BLaER1 (cell line): Measurements from ENCODE around the gene CLCN7.
"Not testable (repeated sequence)": the region's sequence is repeated elsewhere in the genome, so short reads cannot be mapped to it uniquely, and the experiment has no call there.

ENCODE experiments used
- H3K27ac ChIP-seq: shearing (Covaris generic); formaldehyde crosslinking; 2 replicates; pipeline ENCODE4 v1.8.1; 2022
- H3K27me3 ChIP-seq: shearing (Covaris generic); formaldehyde crosslinking; 2 replicates; pipeline ENCODE4 v1.8.1; 2022
- H3K36me3 ChIP-seq: shearing (Covaris generic); formaldehyde crosslinking; 2 replicates; pipeline ENCODE4 v1.8.1; 2022
- H3K4me1 ChIP-seq: shearing (Covaris generic); formaldehyde crosslinking; 2 replicates; pipeline ENCODE4 v1.8.1; 2022
- H3K4me2 ChIP-seq: shearing (Covaris generic); formaldehyde crosslinking; 2 replicates; pipeline ENCODE4 v1.8.1; 2022
- H3K4me3 ChIP-seq: shearing (Covaris generic); formaldehyde crosslinking; 2 replicates; pipeline ENCODE4 v1.8.1; 2022
- H3K9ac ChIP-seq: shearing (Covaris generic); formaldehyde crosslinking; 2 replicates; pipeline ENCODE4 v1.8.1; 2022
- H3K9me3 ChIP-seq: shearing (Covaris generic); formaldehyde crosslinking; 2 replicates; pipeline ENCODE4 v1.8.1; 2022
- H4K20me1 ChIP-seq: shearing (Covaris generic); formaldehyde crosslinking; 2 replicates; pipeline ENCODE4 v1.8.1; 2022
- Cebpa-rat ChIP-seq: shearing (Covaris generic); IDR thresholded peaks from 2 replicates; pipeline ENCODE4 v1.8.1; 2022

The CLCN7 gene

GRCh38 chr16:1474082-1474795 lies 589 bp downstream of the CLCN7 start:
- Histone ChIP-seq H3K4me3 (peak overlapping the region; percentile 88), H3K4me2 (peak overlapping the region; percentile 100), H3K27ac (peak overlapping the region; percentile 99), H3K9me3 (no peaks in the 10 kb centered on the region), H3K9ac (peak overlapping the region; percentile 98), H3K4me1 (peaks cover 58% of the 10 kb centered on the region), H3K36me3 (no peaks in the 10 kb centered on the region), H4K20me1 (0 out of 2 replicates have a peak, but pooled peaks cover 5% of the 10 kb centered on the region), H3K27me3 (no peaks in the 10 kb centered on the region)
- TF ChIP-seq Cebpa-rat: no peak

GRCh38 chr16:1472974-1473373 lies 1.9 kb downstream of the CLCN7 start:
- Histone ChIP-seq H3K9me3 (no peaks in the 10 kb centered on the region), H3K27me3 (no peaks in the 10 kb centered on the region), H3K9ac (peak overlapping the region; percentile 98), H3K36me3 (0 out of 2 replicates have a peak, but pooled peaks cover 2% of the 10 kb centered on the region), H3K4me2 (peak overlapping the region; percentile 100), H4K20me1 (0 out of 2 replicates have a peak, but pooled peaks cover 5% of the 10 kb centered on the region), H3K27ac (peak overlapping the region; percentile 99), H3K4me3 (peak overlapping the region; percentile 88), H3K4me1 (peaks cover 70% of the 10 kb centered on the region)
- TF ChIP-seq Cebpa-rat: no peak

- Histone ChIP-seq H3K27me3 (no peaks in the 10 kb centered on the region), H3K27ac (peak overlapping the region; percentile 99), H3K9ac (peak overlapping the region; percentile 98), H3K9me3 (no peaks in the 10 kb centered on the region), H4K20me1 (peaks cover 5% of the 10 kb centered on the region; the same call in 1 of the 2 replicates), H3K36me3 (0 out of 2 replicates have a peak, but pooled peaks cover 7% of the 10 kb centered on the region), H3K4me2 (peak overlapping the region; percentile 100), H3K4me1 (peaks cover 83% of the 10 kb centered on the region), H3K4me3 (peak overlapping the region; percentile 68)
- no peak for TF ChIP-seq Cebpa-rat
Observed at GRCh38 chr16:1471569-1472194, 3.1 kb downstream of the CLCN7 start.

- no peak for TF ChIP-seq Cebpa-rat
- Histone ChIP-seq H3K27ac (peak overlapping the region; percentile 99), H3K4me2 (peak overlapping the region; percentile 100)
Observed at GRCh38 chr16:1470481-1471251, 4.2 kb downstream of the CLCN7 start.

GRCh38 chr16:1469693-1470201 lies 5.1 kb downstream of the CLCN7 start:
- Histone ChIP-seq H3K4me2 (peak overlapping the region; percentile 100), H4K20me1 (peaks cover 24% of the 10 kb centered on the region), H3K4me3 (peak overlapping the region; percentile 68), H3K27ac (peak overlapping the region; percentile 99), H3K9ac (peak overlapping the region; percentile 98), H3K4me1 (peaks cover 88% of the 10 kb centered on the region), H3K36me3 (peaks cover 25% of the 10 kb centered on the region), H3K9me3 (no peaks in the 10 kb centered on the region), H3K27me3 (no peaks in the 10 kb centered on the region)
- peak; percentile 89 for TF ChIP-seq Cebpa-rat

More at GRCh38 chr16:1470481-1471251, 4.2 kb downstream of the CLCN7 start:
- peak overlapping the region; percentile 98 for H3K9ac ChIP-seq
- no peaks in the 10 kb centered on the region for H3K27me3 ChIP-seq
- peak overlapping the region; percentile 68 for H3K4me3 ChIP-seq
- H3K4me1 ChIP-seq: peaks cover 88% of the 10 kb centered on the region
- no peaks in the 10 kb centered on the region for H3K9me3 ChIP-seq
- peaks cover 16% of the 10 kb centered on the region for H3K36me3 ChIP-seq
- H4K20me1 ChIP-seq: peaks cover 14% of the 10 kb centered on the region; the same call in 1 of the 2 replicates

- H4K20me1 ChIP-seq: peaks cover 25% of the 10 kb centered on the region
- peaks cover 31% of the 10 kb centered on the region for H3K36me3 ChIP-seq
- peak overlapping the region; percentile 99 for H3K27ac ChIP-seq
- H3K9ac ChIP-seq: peak overlapping the region; percentile 98
- peaks cover 85% of the 10 kb centered on the region for H3K4me1 ChIP-seq
- peak overlapping the region; percentile 100 for H3K4me2 ChIP-seq
- H3K9me3 ChIP-seq, H3K27me3 ChIP-seq: not testable (repeated sequence)
- H3K4me3 ChIP-seq: peak overlapping the region; percentile 68
Observed at GRCh38 chr16:1469141-1469540, 5.7 kb downstream of the CLCN7 start.

GRCh38 chr16:1468426-1468810 lies 6.4 kb downstream of the CLCN7 start:
- peaks cover 38% of the 10 kb centered on the region for H3K36me3 ChIP-seq
- peak overlapping the region; percentile 100 for H3K4me2 ChIP-seq
- H3K9ac ChIP-seq: peak overlapping the region; percentile 98
- peaks cover 30% of the 10 kb centered on the region for H4K20me1 ChIP-seq
- TF ChIP-seq Cebpa-rat: no peak
- H3K27ac ChIP-seq: peak overlapping the region; percentile 99
- peaks cover 78% of the 10 kb centered on the region for H3K4me1 ChIP-seq
- H3K9me3 ChIP-seq: no peaks in the 10 kb centered on the region
- H3K27me3 ChIP-seq: no peaks in the 10 kb centered on the region
- peak overlapping the region; percentile 68 for H3K4me3 ChIP-seq

- H3K9me3 ChIP-seq: no peaks in the 10 kb centered on the region
- peaks cover 44% of the 10 kb centered on the region for H4K20me1 ChIP-seq
- H3K36me3 ChIP-seq: peaks cover 52% of the 10 kb centered on the region
- peak overlapping the region; percentile 98 for H3K9ac ChIP-seq
- H3K4me2 ChIP-seq: peak overlapping the region; percentile 100
- no peak for TF ChIP-seq Cebpa-rat
- H3K4me3 ChIP-seq: no peak overlapping the region
- peak overlapping the region; percentile 99 for H3K27ac ChIP-seq
- H3K27me3 ChIP-seq: no peaks in the 10 kb centered on the region
- H3K4me1 ChIP-seq: peaks cover 64% of the 10 kb centered on the region
Observed at GRCh38 chr16:1466968-1467521, 7.8 kb downstream of the CLCN7 start.

- Histone ChIP-seq H3K9ac (peak overlapping the region; percentile 98; the same call in 1 of the 2 replicates), H3K36me3 (peaks cover 62% of the 10 kb centered on the region), H3K4me3 (no peak overlapping the region), H4K20me1 (peaks cover 54% of the 10 kb centered on the region), H3K4me2 (peak overlapping the region; percentile 100), H3K27me3 (no peaks in the 10 kb centered on the region), H3K9me3 (no peaks in the 10 kb centered on the region), H3K27ac (peak overlapping the region; percentile 99), H3K4me1 (peaks cover 59% of the 10 kb centered on the region)
- no peak for TF ChIP-seq Cebpa-rat
Observed at GRCh38 chr16:1466054-1466453, 8.8 kb downstream of the CLCN7 start.
